Endothelial cell of umbilical vein (primary cell): ENCODE measurements around the gene ZSCAN2. TPM values are rescaled to one million over a fixed set of nuclear protein-coding genes. Genes with fewer than 3 reads are reported as not detected.

ENCODE experiments used
- BruUV-seq: library from RNA; stranded (reverse); fragments of 400-500 nt; replicated peaks from 2 replicates; lab custom pipeline; 2021; lab: Mats Ljungman, UMichigan
- CTCF ChIA-PET: fragments of 300-600, 350-600 bp; sonication (Branson Sonifier 250); formaldehyde crosslinking; loops from one replicate; lab custom pipeline; 2021; ENCODE audit warnings: antibody characterized with exemption, inconsistent platforms; lab: Charles Lee
- POLR2A ChIA-PET: fragments of 300-600, 350-600 bp; sonication (Branson Sonifier 250); formaldehyde crosslinking; loops from one replicate; lab custom pipeline; 2021; ENCODE audit warnings: antibody characterized with exemption, inconsistent platforms; lab: Charles Lee
- DNase-seq: peaks from one replicate; pipeline ENCODE4 v3.0.0-alpha.2; 2011; ENCODE audit warnings: low read depth, low spot score
- FAIRE-seq: peaks from 2 replicates; lab custom pipeline; 2011; peaks lifted over from hg19 to GRCh38; lab: Jason Lieb, UNC
- H2AFZ ChIP-seq: 2 replicates; pipeline ENCODE4 v1.6.0; 2012; ENCODE audit warnings: low read depth, low read length, control low read depth, inconsistent platforms
- H3K27ac ChIP-seq: 2 replicates; pipeline ENCODE4 v1.5.1; 2011; ENCODE audit warnings: low read depth, mild to moderate bottlenecking, control low read depth, low read length, moderate library complexity; ENCODE audit not compliant: insufficient read depth
- H3K27me3 ChIP-seq, 2 experiments: 2 replicates each; pipeline versions ENCODE4 v1.6.0 to v1.6.1; 2011; ENCODE audit warnings: low read length in 2 of 2, mixed read lengths in 1 of 2; ENCODE audit not compliant: control insufficient read depth in 2 of 2, insufficient read depth in 2 of 2
- H3K36me3 ChIP-seq, 2 experiments: 2 replicates in 1 of 2; 3 replicates in 1 of 2; pipeline ENCODE4 v1.5.1; 2011; ENCODE audit warnings: low read length in 2 of 2, mild to moderate bottlenecking in 1 of 2, moderate library complexity in 1 of 2; ENCODE audit not compliant: control insufficient read depth in 2 of 2, insufficient read depth in 2 of 2; ENCODE audit errors: extremely low read depth in 1 of 2
- H3K4me1 ChIP-seq: 3 replicates; pipeline ENCODE4 v1.5.1; 2011; ENCODE audit warnings: mild to moderate bottlenecking, low read length; ENCODE audit not compliant: control insufficient read depth, insufficient read depth; ENCODE audit errors: extremely low read depth
- H3K4me2 ChIP-seq: 2 replicates; pipeline ENCODE4 v1.6.1; 2011; ENCODE audit warnings: low read length, control low read depth, mixed read lengths; ENCODE audit not compliant: insufficient read depth
- H3K4me3 ChIP-seq, 3 experiments: fragments of 200-600 bp in 1 of 3; sonication (generic), shearing (Covaris generic) in 1 of 3; replicated peaks in 1 of 3; 2 replicates each; pipeline ENCODE4 v1.5.1; 2011 to 2016; ENCODE audit warnings: control low read depth in 3 of 3, low read length in 3 of 3, mild to moderate bottlenecking in 2 of 3, inconsistent platforms in 1 of 3, low read depth in 1 of 3, moderate library complexity in 1 of 3; ENCODE audit not compliant: insufficient read depth in 1 of 3
- H3K79me2 ChIP-seq: 2 replicates; pipeline ENCODE4 v1.6.0; 2012; ENCODE audit warnings: low read length, inconsistent platforms; ENCODE audit not compliant: control insufficient read depth, insufficient read depth
- H3K9ac ChIP-seq: replicated peaks from 2 replicates; pipeline ENCODE3; 2011; ENCODE audit warnings: low read length, control low read depth; ENCODE audit not compliant: insufficient read depth; ENCODE audit errors: extremely low read depth
- H3K9me1 ChIP-seq: replicated peaks from 3 replicates; pipeline ENCODE4 v1.6.0; 2011; ENCODE audit warnings: mild to moderate bottlenecking, low read length; ENCODE audit not compliant: control insufficient read depth, insufficient read depth; ENCODE audit errors: extremely low read depth
- H3K9me3 ChIP-seq: replicated peaks from 2 replicates; pipeline ENCODE4 v1.5.1; 2012; ENCODE audit warnings: low read length, inconsistent platforms; ENCODE audit not compliant: control insufficient read depth, insufficient read depth
- H4K20me1 ChIP-seq: replicated peaks from 2 replicates; pipeline ENCODE3; 2011; ENCODE audit warnings: mild to moderate bottlenecking, low read length; ENCODE audit not compliant: control insufficient read depth, insufficient read depth; ENCODE audit errors: extremely low read depth
- CTCF ChIP-seq, 2 donors: IDR thresholded peaks; 1 replicate in 1 of 2; 2 replicates in 1 of 2; pipeline ENCODE4 v1.5.1; 2011; ENCODE audit warnings: low read length in 2 of 2, mild to moderate bottlenecking in 2 of 2, moderate library complexity in 2 of 2, control low read depth in 1 of 2, inconsistent platforms in 1 of 2, low read depth in 1 of 2; ENCODE audit not compliant: insufficient read depth in 1 of 2; ENCODE audit errors: extremely low read depth in 1 of 2
- EZH2 ChIP-seq: IDR thresholded peaks from 2 replicates; pipeline ENCODE4 v1.6.1; 2012; ENCODE audit warnings: borderline replicate concordance, low read depth, mild to moderate bottlenecking, moderate library complexity, low read length, inconsistent platforms; ENCODE audit not compliant: severe bottlenecking
- FOS ChIP-seq: IDR thresholded peaks from 2 replicates; pipeline ENCODE4 v1.6.1; 2011; ENCODE audit warnings: mild to moderate bottlenecking, low read length, moderate library complexity, borderline replicate concordance; ENCODE audit not compliant: insufficient read depth
- GATA2 ChIP-seq: IDR thresholded peaks from 2 replicates; pipeline ENCODE4 v1.7.0; 2011; ENCODE audit warnings: low read depth, mild to moderate bottlenecking, moderate library complexity, mixed read lengths, low read length; ENCODE audit not compliant: insufficient read length, insufficient read depth
- JUN ChIP-seq: IDR thresholded peaks from 2 replicates; pipeline ENCODE4 v1.6.1; 2011; ENCODE audit warnings: borderline replicate concordance, low read depth; ENCODE audit not compliant: insufficient read length, insufficient read depth
- MAX ChIP-seq: IDR thresholded peaks from 2 replicates; pipeline ENCODE4 v1.6.1; 2011; ENCODE audit not compliant: insufficient read depth, insufficient read length
- MYC ChIP-seq: IDR thresholded peaks from one replicate; pipeline ENCODE4 v1.6.1; 2011; ENCODE audit warnings: mild to moderate bottlenecking, low read depth, low read length
- POLR2A ChIP-seq: IDR thresholded peaks from 2 replicates; pipeline ENCODE4 v1.6.1; 2012; ENCODE audit warnings: low read depth, mild to moderate bottlenecking, control low read depth, low read length
- POLR2AphosphoS5 ChIP-seq: IDR thresholded peaks from 2 replicates; pipeline ENCODE4 v1.6.1; 2012; ENCODE audit warnings: low read depth, mild to moderate bottlenecking, control low read depth, low read length, moderate library complexity; ENCODE audit not compliant: insufficient read depth
- dilution Hi-C: fragments of 300-500 bp; cut with MboI; formaldehyde crosslinking; loops from one replicate; pipeline ENCODE4 v1.15.0; 2019; ENCODE audit warnings: low sequenced_read_pairs; ENCODE audit not compliant: extremely low pct_ligation_motif_present
- intact Hi-C: fragments of 100-400 bp; cut with micrococcal nuclease; formaldehyde crosslinking; loops from one replicate; pipeline ENCODE4 v1.10.0; 2022
- polyA plus RNA-seq, 4 experiments: library from polyadenylated mRNA; depleted of rRNA in 3 of 4; stranded (reverse) in 3 of 4; unstranded in 1 of 4; fragments of >200 nt; gene quantifications; 2 replicates each; pipeline versions ENCODE4 v1.2.1 to v1.2.3, GENCODE V29; 2011 to 2012; ENCODE audit warnings: missing spikeins in 1 of 4
- total RNA-seq: library from RNA; stranded (reverse); gene quantifications from 2 replicates; pipeline ENCODE4 v1.2.3, GENCODE V29; 2021

ZSCAN2 gene
- total and polyA plus RNA-seq, 2 donors (not counting 3 experiments of a cell fraction or from before 2014, with no cell fraction given) = 12.9 to 13.5 TPM

- ChIA-PET POLR2A (interaction anchor here (0.7 kb wide), 1 partner anchor 223 kb away, joined by 4 read pairs; no protein-coding TSS in a partner anchor), CTCF (no interaction called here)
- H3K79me2 ChIP-seq = no peaks in the 10 kb centered on the region
- peaks cover 0 to 9% of the 10 kb centered on the region in 2 experiments for H3K27me3 ChIP-seq
- no TSS peak for BruUV-seq
- no peak overlapping the region for H2AFZ ChIP-seq
- no peaks in the 10 kb centered on the region for H3K36me3 ChIP-seq
- H3K9me1 ChIP-seq = no peaks in the 10 kb centered on the region
- DNase-seq (no peak), FAIRE-seq (no peak)
- TF ChIP-seq GATA2 (no peak), POLR2A (no peak), JUN (no peak), MYC (no peak), CTCF (IDR thresholded peaks at IDR 0.05; ENCODE audit: extremely low read depth in 1 of 2, insufficient read depth in 1 of 2, low read depth in 1 of 2, low read length in 2 of 2) (no peak), FOS (no peak), POLR2AphosphoS5 (no peak), MAX (no peak), EZH2 (no peak)
- no peaks in the 10 kb centered on the region for H4K20me1 ChIP-seq
- H3K4me3 ChIP-seq = no peak overlapping the region
- H3K4me1 ChIP-seq = no peaks in the 10 kb centered on the region
- intact Hi-C loops = no loop called here
- dilution Hi-C loops = no loop called here
- no peak overlapping the region for H3K27ac ChIP-seq
- no peak overlapping the region for H3K9ac ChIP-seq
- H3K4me2 ChIP-seq = no peak overlapping the region
- no peaks in the 10 kb centered on the region for H3K9me3 ChIP-seq
Observed at GRCh38 chr15:84595660-84596059, 5.1 kb upstream of the ZSCAN2 start.
